Activated effector memory CD4-positive, alpha-beta T cell treated with anti-CD3 and anti-CD28 coated beads, Interleukin-2, amount 50 U/mL, for 16 hours (primary cell): ENCODE results near the gene RAC3.
"Not testable (repeated sequence)": the region's sequence is repeated elsewhere in the genome, so short reads cannot be mapped to it uniquely, and the experiment has no call there.

ENCODE experiments used
- DNase-seq: peaks from one replicate; pipeline ENCODE4 v3.0.0-alpha.2; 2020

Gene RAC3

DNA sequence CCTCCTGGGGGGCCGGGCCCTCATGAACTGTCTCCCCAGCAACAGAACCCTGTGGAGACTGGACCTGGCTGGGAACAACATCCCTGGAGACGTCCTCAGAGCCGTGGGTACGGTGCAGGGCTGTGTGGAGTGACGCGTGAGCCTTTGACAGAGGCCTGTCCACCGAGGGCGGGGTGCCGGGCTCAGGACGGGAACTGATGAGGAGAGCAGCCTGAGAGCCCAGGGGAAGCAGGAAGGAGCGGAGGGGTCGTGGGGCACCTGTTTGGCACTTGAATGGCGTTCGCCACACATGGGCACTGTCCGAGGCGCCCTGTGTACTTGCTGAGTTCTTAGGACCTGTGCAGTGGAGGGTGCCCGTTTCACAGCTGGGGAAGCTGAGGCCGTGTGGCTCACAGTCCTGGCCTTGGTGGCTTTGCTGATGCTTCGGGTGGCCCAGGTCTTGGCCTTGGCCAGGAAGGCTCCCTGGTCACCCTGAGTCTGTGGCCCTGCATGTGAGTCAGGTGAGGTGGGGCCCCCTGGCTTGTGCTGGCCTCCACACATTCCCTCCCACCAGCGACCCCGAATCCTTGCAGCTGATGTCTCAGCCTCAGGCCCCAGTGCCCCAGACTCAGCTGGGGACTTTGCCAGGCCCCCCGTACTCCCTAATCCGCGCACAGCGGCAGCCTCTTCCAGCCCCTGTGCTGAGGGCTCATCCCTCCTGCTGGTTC is 5.9 kb upstream of the RAC3 start:
- no peak for DNase-seq

- no peak for DNase-seq
Measured at GRCh38 chr17:82028246-82028645, 3.2 kb upstream of the RAC3 start.

DNA sequence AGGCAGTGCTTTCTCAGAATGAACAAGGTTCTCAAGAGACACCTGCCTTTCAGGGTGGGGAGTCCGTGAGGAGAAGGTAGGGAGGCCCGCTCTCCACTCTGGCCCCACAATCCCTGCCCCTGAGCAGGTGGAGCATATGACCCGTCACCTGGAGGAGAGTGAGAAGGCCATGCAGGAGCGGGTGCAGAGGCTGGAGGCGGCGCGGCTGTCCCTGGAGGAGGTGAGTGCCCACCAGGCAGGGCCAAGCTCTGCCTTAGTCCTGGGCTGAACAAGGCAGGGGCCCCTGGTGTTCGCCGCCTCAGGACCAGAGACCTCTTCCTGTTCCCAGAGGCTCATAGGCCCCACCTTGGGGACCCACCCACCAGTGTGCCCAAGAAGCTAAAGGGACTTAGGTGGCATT is 2.5 kb upstream of the RAC3 start:
- no peak for DNase-seq

DNA sequence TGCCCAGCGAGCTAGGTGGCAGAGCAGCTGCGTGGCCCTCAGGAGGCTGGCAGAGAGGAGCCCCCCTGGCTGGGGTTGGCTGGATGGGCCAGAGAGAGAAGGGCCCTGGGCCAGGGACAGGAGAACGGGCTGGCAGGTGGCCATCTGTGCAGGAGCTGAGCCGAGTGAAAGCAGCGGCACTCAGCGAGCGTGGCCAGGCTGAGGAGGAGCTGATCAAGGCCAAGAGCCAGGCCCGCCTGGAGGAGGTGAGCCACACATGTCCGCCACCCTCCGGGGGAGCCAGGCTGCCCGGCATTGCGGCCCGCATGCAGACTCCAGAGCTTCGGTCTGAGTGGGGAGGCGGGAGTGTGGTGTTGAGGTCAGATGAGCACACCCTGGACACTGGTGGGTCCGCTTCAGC is 2.1 kb upstream of the RAC3 start:
- DNase-seq, result no peak

DNA sequence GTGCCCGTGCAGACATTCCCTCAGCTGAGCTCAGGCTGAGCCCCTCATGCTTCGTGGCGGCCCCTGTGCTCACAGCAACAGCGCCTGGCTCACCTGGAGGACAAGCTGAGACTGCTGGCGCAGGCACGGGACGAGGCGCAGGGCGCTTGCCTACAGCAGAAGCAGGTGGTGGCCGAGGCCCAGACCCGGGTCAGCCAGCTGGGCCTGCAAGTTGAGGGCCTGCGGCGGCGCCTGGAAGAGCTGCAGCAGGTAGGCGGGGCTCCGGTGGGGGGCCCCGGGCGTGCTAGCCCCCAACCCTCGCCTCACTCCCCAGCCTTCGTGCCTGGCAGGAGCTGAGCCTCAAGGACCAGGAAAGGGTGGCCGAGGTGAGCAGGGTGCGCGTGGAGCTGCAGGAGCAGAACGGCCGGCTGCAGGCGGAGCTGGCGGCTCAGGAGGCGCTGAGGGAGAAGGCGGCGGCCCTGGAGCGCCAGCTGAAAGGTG is 1.4 kb upstream of the RAC3 start:
- DNase-seq, result no peak

DNA sequence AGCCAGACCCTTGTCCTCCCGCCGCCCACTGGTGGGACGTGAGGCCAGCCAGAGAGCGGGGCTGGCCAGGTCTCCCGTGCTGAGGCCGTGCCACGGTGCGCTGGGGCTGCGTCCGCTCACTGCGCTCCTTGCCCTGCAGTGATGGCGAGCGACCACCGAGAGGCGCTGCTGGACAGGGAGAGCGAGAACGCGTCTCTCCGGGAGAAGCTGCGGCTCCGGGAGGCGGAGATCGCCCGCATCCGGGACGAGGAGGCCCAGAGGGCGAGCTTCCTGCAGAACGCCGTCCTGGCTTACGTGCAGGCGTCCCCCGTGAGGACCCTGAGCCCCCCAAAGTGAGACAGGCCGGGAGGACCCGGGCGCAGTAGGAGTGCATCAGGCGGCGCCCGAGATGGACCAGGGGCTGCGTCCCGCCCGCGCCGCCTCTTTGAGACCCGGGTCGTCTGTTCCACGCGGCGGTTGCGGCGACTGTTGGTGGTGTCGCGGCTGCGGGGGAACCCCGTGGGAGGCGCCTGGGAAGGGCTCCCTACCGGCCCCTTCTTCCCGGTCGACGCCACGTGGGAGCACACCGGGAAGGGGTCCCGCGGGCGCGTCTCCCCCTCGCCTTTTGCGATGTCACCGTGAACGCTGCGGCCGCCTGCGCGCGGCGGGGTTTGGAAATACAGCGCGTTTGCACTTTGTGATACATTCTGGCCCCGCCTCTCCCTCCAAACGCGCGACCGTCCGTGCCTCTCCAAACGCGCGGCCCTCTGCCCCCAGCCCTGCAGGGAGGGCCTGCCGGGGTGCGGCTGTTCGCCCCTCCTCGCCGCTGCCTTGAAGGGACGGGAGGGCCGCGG is 792 bp upstream of the RAC3 start:
- peak; percentile 92 for DNase-seq

GRCh38 chr17:82031885-82032627 is 578 bp downstream of the RAC3 start:
- DNase-seq, result peak; percentile 75

DNA sequence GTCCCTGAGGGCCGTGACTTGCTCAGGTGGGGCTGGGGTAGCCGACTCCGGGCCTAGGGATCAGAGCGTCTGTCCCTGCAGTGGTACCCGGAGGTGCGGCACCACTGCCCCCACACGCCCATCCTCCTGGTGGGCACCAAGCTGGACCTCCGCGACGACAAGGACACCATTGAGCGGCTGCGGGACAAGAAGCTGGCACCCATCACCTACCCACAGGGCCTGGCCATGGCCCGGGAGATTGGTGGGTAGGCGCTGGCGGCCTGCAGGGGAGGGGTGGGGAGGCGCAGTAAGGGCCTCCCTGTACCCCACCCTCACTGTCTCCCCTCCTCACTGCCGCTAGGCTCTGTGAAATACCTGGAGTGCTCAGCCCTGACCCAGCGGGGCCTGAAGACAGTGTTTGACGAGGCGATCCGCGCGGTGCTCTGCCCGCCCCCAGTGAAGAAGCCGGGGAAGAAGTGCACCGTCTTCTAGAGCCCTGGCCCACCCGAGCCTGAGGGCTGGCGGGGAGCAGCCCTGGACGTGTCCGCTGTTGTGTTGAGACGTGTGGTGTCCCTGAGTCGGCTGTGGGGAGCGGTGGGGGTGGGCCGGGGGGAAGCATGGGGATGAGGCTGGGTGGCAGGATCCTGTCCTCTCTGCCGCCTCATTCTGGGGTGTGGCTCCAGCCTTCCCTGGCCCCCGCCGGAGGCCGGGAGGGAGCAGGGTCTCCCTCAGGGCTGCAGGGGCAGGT is 2.0 kb downstream of the RAC3 start:
- no peak for DNase-seq

GRCh38 chr17:82034371-82035011 is 3.0 kb downstream of the RAC3 start:
- DNase-seq, result no peak

GRCh38 chr17:82035488-82035887 is 4.0 kb downstream of the RAC3 start:
- no peak for DNase-seq

DNA sequence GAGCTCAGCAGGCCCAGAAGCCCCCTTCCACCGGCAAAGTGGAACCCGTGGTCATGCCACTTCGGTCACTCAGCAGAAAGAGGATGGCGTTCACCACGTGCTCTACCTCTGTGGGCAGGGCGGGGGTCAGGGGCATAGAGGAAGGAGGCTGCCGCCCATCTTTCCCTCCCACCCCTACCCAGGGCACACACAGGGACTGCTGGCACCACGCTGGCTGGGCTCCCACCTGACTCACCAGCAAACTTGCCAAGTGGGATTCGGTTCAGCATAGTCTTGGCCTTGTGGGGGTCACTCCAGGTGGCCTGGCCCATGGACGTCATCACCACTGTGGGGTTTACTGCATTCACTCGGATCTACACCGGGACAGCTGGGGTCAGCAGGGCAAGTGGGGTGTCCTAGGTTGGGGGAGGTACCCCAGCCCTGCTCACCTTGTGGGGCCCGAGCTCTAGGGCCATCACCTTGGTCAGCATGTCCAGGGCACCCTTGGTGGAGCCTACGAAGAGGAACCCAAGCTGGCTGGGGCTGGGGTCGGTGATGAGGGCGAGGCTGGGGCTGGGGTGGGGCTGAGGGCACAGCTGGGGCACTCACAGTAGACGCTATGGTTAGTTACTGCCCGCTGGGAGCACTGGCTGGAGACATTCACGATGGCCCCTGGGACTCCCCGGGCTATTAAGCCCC is 4.6 kb downstream of the RAC3 start:
- no peak for DNase-seq

GRCh38 chr17:82036634-82037091 is 5.2 kb downstream of the RAC3 start:
- peak; percentile 68 for DNase-seq

DNA sequence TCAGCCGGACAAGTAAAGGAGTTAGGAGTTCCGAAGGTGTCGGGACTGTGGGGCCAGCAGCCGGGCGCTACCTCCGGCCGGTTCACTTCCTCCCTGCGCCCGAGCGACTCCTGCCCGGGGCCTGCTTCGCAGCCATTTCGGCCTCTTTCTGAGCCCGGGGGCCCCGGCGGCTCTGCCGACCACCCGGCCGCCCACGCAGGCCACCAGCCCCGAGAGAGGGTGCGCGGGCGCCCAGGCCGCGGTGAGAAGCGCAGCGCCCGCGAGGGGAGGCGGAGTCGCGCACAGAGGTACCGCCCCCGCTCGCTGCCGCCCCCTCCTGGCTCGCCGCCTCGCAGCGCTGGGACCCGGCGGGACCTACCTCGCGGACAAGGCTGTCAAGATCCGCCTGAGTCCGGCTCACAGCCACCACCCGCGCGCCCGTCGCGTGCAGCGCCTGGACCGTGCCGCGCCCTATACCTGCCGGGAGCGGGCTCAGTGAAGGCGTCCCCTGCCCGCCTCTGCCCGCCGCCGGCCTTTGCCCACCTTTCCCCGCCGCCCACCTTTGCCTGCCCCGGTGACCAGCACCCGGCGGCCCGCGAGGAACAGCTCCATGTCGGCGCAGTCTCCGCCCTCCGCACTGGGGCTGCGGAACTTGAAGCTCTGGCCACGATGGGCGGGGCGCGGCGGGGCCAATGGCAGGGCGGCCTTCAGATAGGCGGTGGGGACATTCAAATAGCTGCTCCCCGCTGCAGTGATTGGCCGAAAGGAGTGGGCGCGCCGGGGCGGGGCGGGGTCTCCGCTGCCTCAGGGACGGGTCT is 5.8 kb downstream of the RAC3 start, which contains the start of gene DCXR:
Gene DCXR (minus strand): TSS at position 606 of the 797 bp plus-strand sequence. CDS start 15 bp downstream, at position 591.
- DNase-seq, result peak; percentile 98

GRCh38 chr17:82037889-82038195 is 6.4 kb downstream of the RAC3 start:
- no peak for DNase-seq

- DNase-seq, result not testable (repeated sequence)
Measured at GRCh38 chr17:82038796-82039409, 7.4 kb downstream of the RAC3 start.

- DNase-seq, result no peak
Measured at GRCh38 chr17:82039695-82040299, 8.3 kb downstream of the RAC3 start.

DNA sequence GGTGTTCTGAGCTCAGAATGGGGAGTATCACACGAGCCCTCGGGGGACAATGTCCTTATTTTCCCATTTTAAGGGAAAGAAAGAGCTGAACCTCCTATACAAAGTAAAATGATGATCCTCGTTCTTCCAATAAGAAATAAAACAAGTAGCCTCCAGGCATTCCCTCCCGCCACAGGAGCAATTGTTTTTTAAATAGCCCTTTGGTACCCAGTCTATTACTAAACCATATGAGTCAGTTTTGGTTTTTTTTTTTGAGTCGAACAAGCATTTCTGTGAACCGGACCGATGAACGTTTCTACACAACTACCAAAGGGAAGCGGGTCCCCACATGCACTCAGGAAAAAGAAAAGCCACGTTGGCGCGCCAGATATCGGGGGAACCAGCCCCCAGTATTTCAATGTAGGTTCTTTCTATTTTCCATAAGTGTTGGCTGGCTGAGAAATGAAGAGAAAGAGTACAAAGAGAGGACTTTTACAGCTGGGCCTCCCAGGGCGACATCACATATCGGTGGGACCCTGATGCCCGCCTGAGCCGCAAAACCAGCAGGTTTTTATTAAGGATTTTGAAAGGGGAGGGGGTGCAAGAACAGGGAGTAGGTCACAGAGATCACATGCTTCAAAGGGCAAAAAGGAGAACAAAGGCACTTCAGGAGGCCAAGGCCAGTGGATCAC is 9.8 kb downstream of the RAC3 start:
- no peak for DNase-seq

- DNase-seq, result no peak
Measured at GRCh38 chr17:82042649-82043048, 11.2 kb downstream of the RAC3 start.

DNA sequence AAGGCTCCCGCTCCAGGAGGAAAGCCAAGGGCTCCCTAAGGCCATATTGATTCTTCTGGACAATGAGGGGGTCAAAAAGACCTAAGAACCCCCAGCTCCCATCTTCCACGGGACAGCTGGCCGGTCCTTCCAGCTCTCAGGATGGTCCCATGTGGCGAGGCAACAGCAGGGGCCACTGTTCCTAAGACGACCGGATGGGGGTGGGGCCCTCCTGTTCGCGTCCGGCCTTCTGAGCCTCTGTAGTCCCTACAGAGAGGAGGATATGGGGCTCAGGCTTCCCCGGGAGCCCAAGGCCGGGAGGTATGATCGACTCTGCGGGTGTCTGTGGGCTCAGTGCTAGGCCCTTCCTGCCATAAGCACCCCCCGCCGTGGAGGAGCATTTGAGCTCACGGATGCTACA is 12.0 kb downstream of the RAC3 start:
- no peak for DNase-seq
